ENCODE measurements around the gene ULK2.
A peak's percentile ranks its signal among the peaks of the same experiment; 100 is the strongest.

Gene ULK2

DNA sequence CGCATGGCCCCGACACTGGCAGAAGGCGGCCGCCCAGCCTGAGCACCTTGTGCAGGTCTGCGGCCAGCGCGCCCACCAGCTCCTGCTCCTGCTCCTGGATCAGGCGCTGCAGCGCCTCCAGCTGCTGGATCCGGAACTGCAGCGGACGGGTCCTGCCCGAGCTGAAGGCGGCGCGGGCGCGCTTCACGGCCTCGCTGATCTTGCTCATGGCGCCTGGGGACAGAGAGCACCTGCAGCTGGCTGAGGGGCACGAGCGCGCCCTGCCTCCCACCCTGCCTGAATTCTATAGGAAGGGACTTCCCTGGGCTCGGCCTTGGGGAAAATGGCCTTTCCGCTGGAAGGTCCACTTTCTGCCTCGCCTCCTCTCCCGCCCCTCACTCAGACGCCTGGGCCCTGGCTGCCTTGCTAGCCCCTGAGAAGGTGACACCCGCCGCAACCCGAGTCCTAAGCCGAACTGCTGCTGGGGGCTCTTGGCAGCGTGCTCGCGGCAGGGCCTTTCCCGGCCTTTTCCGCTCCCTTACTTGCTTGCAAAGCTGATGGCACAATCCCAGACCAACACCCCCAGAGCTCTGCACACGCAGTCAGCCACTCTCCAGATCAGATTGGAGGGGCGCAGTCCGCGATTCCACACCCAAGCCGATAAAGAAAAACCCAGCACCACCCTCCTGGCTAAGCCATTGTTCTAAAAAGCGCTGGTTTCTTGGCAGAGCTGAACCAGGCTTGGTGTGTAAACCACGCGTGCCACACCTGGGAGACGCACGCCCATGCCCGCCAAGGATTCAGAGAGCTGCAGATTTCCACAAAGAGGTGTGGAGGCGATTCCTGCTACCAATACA is 122.6 kb downstream of the ULK2 start:
- peak; percentile 55 for DNase-seq

DNA sequence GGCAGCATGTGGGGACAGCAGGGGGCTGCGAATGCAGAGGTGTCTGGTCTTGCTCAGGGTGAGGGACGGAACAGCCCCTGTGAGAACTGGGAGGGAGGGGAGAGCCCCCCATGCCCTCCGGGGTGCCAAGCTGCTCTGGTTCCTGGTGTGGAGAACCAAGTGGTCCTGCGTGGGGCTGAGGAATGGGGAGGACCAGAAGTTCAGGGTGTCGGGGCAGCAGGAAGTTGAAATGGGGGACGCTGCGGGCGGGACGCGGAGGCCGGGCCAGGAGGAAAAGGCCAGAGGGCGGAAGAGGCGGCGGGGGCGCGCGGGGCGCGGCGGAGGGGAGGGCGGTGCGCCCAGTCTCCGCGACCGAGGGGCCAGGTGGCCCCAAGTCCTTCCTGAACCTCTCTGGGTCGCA is 123.2 kb downstream of the ULK2 start:
- no peak for DNase-seq

DNA sequence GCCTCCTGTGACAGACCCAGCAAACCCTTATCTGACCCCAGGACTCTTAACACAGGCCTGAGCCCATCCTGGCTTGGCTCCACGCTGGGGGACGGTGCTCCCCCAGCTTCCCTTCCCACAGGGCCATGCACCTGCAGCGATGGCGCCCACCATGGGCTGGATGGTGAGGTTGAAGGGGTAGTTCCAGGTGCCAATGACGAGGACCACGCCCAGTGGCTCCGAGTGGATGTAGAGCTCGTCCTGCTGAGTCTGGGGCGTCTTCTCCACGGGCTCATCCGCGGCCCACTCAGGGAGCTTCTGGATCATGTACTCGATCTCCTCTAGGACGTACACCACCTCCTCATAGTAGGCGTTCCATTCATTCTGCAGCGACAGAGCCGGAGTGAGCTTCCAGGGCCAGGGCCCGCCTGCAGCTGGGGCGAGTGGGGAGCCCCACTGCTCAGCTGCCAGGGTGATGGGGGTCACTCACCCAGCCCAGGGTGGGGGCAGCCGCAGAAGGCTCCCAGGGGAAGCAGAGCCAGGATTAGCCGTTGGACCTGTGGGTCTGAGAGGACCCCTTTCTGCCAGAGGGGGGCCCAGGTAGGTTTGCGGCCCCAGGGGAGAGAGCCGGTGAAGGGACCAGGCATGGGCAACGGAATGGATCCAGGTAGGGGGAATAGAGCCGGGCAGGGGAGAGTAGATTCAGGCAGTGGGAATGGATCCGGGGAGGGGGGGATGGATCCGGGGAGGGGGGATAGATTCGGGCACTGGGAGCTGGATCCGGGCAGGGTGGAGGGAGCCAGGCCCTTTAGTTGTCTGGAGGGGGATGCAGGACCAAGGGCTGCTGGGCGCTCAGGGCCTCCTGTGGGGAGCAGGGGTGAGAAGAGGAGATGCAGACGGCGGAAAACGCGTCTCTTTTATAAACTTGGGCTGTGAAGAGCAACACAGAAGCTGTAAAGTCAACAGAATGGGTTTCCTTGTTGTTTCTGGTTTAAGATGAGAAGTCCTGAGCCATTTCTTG is 124.3 kb downstream of the ULK2 start:
- no peak for DNase-seq

DNA sequence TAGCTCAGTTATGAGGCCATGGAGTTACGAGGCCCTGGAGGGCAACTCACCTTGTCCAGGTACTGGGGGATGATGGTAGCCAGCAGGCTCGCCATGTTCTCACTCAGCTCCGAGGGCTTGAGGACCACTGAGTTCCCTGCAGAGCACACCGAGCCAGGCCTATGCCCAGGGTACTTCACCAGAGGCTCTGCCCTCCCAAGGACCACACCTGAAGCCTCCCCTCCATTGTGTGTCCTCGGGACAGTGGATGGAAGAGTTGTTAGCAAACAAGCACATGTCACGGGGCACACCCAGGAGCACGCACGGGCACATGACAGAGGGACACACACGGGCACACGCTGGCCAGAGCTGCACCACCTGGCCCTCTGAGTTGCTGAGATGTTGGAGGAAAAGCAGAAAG is 125.2 kb downstream of the ULK2 start:
- no peak for DNase-seq

DNA sequence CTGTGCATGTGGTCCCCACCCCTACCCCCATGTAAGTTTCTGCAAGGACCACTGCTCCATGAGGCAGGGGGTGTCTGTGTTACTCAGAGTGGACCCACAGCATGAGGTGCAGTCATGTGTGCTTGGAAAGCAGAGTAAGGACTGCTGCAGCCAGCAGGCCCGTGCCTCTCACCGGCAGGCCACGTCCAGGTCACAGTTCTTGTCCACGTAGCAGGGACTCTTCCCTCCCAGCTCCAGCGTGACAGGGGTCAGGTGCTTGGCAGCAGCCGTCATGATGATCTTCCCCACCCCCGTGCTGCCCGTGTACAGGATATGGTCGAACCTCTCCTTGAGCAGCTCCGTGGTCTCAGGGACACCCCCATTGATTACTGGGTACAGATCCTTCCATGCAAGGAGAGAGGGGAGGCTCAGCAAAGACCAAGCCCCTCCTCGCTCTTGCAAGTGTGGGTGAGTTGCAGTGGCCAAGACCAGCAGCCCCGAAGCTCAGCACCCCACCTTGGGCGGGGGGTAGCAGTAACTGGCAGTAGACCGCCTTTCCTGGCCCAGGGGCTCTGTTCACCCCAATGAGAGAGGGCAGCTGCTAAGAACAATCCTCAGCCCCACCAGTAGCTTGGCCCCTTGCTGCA is 125.8 kb downstream of the ULK2 start:
- DNase-seq, result no peak

DNA sequence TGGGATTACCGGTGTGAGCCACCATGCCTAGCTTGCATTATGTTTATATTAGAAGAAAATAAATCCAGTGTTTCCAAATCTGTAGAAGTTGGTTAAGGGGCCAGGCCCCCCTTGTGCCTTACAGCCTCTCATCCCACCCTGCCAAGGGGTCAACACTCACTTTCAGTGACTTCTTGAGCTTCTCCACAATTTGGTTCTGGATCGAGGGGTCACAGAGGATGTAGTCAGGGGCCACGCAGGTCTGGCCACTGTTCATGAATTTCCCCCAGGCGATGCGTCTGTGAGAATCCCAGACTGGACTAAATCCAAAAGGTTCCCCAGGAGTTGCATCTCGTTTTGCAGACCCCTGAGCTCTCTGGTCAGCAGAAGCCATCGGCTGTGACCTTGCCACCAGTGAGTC is 126.8 kb downstream of the ULK2 start:
- DNase-seq, result no peak

DNA sequence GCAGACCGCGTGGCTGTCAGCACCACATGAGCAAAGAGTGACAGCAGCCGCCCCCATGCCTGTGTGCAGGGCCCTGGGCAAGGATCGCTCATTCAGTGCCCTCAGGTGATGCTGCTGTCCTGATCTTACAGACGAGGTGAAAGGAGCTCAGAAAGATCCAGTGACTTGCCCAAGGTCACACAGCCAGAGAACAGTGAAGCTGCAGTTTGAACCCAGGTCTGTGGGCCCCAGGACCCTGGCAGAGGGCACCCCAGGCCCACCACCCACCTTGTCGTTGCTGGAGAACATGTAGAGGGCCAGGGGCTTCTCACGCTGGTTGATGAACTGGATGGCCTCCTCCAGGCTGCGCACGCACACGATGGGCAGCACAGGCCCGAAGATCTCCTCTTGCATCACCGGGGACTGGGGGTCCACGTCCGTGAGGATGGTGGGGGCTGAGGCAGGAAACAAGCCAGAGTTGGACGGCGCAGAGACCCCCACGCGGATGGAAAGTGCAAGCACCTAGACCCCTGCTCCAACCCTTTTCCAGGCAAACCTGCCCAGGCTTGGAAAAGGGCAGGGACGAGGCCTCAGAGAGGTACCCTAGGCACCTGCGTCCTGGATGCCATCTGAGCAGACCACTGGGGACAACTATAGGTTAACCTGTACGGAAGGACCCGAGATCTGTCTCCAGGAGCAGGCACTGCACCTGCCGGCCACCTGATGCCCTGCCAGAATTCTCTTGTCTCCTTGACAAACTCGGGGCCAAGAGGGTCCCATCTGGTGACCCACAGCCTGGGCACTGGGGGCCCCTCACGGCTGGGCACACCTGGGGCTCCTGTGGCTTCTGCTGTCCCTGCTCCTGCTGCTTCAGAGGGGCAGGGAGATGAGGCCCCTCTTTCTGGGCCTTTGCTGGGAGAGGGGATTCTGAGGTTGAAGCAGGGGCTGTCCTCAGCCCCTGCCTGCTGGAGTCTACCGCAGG is 128.2 kb downstream of the ULK2 start:
- no peak for DNase-seq

DNA sequence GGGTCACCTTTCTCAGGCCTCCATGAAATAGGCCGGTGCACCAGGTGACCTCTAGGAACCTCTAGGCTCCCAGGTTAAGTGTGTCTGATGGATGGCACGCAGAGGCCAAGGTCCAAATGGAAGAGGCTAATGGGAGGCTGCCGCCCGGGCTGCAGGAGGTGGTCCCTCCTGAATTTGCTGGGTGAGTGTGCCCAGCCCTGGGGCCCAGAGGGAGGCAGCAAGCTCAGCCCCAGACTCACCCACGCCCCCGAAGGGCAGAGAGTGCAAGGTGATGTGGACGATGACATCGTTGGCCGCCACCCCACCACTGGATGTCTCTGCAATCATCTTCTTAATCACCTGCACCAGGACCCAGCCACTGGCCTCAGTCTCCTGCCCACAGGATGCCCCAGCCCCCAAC is 129.0 kb downstream of the ULK2 start:
- no peak for DNase-seq

DNA sequence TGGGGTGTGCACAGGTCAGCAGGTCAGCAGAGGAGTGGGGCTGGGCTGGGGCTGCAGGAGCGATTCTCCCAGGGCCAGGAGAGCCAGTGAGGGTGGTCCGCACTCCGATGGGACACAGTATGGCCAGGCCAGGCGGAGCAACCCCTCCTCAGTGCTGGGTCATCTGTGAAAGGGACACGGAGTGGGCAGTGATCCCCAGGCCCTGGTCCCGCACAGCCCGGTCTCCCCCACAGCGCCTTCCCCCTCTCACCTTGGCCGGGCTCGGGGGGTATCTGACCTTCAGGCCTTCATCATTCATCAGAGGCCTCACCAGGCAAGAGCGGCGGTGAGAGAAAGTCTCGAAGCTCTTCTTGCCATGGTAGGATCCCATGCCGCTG is 129.7 kb downstream of the ULK2 start:
- no peak for DNase-seq

DNA sequence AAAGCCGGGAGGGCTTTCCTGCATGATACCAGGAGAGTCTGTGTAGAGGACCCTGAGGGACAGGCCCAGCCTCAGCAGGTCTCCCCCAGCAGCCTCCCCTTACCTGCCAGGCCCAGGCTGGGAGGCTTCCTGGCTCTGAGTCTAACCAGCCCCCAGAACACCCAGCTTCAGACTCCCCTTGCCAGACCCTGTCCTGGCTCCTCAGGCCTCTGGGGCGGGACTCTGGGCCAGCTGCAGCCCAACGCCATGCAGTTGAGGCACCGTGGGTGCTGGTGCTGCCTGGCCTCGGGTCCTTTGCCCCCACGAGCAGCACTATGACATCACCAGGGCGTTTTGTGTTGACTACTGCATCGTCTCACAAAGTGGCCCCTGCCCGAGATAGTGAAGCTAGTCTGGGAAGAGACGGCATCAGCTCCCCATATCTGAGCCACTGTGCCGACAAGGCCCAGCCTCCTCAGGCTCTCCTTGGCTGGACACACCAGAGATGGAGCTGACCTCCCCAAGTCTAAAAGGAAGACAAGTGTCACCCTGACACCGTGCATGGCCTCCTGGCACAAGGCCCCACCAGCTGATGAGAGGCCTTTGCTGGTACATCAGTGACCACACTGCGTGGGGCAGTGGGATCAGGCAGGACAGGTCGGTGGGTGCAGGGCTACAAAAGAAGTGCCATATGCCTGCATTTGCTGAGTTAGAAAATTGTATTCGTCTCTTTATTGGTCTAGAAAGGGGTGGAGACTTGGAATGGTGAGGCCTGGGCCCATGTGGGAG is 130.2 kb downstream of the ULK2 start:
- DNase-seq, result no peak

DNA sequence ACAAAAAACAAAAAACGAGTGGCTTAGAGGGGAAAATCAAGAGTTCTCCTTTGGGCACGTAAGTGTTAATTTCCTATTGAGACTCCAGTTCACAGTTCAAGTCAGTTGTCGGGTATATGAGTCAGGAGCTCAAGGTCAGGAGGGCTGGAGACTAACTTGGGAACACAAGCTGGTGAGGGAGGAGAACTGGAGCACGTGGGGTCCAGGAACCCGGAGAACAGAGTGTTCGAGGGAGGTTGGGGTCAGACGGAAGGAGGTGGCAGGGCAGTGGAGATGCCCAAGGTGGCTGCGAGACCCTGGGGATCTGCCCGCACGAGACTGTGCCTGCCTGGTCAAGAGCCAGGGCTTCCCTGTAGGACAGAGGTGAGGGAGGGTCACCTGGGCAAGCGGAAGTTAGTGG is 131.7 kb downstream of the ULK2 start:
- DNase-seq, result no peak

DNA sequence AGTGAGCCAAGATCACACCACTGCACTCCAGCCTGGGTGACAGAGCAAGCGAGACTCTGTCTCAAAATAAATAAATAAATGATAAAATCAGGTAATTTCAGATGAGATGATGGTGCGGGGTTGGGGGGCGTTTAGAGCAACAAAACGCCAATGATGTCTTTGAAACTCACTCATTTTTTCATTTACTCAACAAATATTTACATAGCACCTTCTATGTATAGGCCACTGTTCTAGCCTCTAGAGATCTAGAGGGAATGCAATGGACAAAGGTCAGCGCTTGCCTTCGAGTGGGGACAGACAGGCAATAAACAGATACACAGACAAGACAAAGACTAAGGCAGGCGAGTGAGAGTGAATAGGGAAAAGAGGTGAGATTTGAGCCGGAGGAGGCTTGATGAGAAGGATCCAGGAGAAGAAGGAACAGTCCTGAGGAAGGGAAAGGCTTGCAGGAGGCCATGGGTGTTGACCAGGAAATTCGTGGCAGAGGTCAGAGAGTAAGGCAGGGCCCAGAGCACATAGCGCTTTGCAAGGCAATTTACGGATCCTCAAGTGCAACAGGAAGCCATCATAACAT is 133.7 kb downstream of the ULK2 start:
- no peak for DNase-seq

DNA sequence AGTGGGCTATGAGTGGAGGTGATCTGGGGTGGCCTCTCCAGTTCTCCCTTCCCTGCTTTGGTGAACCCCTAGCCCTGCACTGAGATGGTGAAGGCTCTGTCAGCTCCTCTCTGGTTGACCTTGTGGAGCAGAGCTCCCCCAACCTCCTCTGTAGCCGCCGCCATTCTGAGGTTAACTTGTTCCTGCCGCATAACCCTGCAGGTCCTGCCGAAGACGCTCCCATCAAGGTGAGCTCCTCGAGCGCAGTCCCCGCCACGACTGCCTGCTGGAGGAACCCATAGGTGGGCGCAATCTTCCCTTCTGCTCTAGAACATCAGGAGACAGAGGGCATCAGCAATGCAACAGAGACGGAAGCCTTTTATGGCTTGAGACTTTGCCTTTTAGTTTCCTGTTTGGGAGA is 136.1 kb downstream of the ULK2 start:
- DNase-seq, result no peak

DNA sequence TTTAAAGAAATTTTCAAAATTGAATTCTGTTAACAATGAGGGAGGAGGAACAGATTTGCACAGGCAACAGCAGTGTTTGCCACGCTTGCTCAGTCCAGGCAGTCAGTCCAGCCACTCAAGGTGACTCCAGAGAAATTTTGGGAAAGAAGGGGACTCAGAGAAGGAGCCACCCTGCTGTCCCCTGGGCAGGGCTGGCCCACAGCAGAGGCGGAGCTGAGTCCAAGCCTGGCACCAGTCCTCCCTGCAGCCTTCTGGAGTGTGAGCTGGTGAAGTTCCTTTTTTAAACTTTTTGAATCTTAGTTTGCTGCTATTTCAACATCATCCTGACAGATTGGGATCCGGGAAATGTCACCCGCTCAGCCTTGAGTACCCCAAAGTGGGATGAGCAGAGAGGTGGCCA is 136.9 kb downstream of the ULK2 start:
- DNase-seq, result no peak

DNA sequence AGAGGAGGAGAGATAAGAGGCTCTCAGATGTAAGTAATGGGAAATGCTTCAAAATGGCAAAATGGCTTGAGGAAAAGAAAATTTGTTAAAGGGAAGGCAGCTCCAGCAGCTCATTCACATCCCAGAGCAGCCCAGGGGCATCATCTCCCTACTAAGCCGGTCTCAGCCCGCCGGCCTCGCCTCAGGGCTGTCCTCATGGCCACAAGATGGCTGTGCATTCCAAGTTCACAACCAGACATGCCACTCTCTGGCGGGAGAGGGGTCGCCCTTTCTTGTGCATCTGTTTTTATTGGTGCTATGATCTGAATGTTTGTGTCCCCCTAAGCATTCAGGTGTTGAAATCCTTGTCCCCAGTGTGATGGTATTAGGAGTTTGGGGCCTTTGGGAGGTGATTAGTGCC is 137.8 kb downstream of the ULK2 start:
- DNase-seq, result no peak

DNA sequence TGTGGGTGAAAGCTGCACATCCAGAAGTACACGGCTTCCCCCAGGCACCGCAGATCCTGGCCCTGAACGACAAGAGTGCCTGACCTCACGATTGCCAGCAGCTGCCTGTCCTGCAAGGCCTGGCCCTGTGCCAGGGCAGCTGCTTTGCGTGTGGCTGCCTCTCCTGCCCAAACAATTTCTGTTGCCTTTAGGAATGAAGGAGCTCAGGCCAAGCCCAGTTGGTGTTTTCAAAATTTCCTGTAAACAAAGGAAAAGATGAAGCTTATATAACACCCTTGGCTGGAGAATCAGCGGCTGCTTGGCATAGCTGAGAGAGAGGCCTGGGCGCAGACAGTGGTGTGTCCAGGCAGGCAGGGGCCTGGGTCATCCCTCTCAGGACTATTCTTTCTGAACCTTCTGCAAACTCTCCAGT is 139.6 kb downstream of the ULK2 start:
- peak; percentile 85 for DNase-seq

DNA sequence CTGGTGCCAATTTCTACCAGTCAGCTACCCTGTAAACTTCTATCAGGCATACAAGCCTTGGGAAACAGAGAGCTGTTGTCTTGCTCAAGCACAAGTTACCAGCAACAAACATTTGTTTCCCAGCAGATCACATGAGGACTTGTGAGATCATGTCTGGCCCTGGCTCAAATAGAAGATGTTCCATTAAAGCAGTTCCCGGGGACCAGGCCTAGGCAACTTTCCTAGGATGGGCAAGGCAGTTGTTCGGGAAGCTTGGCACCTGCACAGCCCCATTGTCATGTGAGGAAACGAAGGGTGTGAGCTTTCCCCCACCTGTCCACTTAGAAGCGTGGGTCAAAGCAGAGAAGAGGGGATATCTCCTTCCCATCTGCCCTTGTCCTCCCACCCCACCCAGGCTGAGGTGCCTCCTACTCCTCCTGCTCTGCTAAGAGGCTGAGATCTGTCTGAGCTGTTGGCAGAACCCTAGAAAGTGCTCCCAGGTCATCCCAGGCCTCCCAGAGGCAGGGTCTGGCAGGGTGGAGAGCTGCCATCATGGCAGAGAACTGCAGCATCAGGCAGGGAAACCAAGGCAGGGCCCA is 140.1 kb downstream of the ULK2 start:
- DNase-seq, result peak; percentile 54

DNA sequence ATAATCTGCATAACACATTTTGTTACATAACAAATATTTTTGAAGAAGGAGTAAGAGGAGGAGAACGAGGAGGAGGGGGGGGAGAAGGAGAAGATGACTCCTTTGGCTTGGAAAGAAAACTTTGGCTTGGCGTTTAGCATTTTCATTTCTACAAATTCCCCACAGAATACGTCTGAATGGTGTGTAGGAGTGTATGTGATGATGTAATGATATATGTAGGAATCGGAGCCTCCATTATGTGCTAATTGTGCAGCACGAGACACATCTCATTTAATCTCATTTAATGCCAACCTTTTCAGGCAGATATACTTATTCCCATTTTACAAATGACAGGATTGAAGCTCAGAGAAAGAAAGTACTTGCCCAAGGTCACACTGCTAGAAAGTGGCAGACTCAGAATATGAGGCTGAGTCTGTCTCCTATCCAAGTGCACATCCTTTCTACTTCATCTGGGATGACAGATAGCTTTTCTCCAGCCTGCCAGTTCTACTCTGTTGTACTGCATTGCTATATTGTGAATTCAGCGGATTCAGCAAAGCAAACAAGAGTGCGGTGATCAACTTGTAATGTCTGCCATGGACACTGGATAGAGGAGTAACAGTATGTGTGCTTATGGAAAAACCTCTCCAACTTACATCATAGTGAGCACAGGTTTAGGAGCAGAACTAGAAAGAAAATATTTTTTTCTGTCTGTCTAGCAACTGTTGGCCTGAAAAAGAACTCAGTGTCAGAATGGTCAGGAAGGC is 140.9 kb downstream of the ULK2 start:
- no peak for DNase-seq

DNA sequence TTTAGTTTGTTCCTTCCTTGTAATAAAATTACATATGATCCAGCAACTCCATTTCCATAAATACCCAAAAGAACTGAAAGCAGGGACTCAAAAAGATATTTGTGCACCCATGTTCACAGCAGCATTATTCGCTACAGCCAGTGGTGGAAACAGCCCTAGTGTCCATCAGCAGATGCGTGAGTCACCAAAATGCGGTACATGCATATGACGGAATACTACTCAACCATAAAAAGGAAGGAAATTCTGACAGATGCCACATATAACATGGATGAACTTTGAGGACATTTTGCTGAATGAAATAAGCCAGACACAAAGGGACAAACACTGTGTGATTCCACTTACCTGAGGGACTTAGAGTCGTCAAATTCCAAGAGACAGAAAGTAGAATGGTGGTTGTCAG is 142.2 kb downstream of the ULK2 start:
- DNase-seq, result no peak
